Measurements from ENCODE around the gene SLC2A4RG. TPM values are rescaled to one million over a fixed set of nuclear protein-coding genes. Genes with fewer than 3 reads are reported as not detected.

Gene SLC2A4RG
- total RNA-seq, 1 donor from 2014 or later = 80.7 TPM

GRCh38 chr20:63747622-63748069 lies 8.1 kb downstream of the SLC2A4RG start:
- no peaks in the 10 kb centered on the region for H3K4me1 Mint-ChIP-seq (ENCODE audit: unreplicated experiment)
- no peak for TF ChIP-seq CTCF (IDR thresholded peaks at IDR 0.05)
- peaks cover 7% of the 10 kb centered on the region for H3K36me3 Mint-ChIP-seq (ENCODE audit: unreplicated experiment)
- DNase-seq (ENCODE audit: extremely low spot score, unreplicated experiment) = no peak
- H3K4me3 Mint-ChIP-seq (ENCODE audit: unreplicated experiment) = no peak overlapping the region
- H3K27ac Mint-ChIP-seq (ENCODE audit: unreplicated experiment) = no peak overlapping the region
- H3K9me3 Mint-ChIP-seq (ENCODE audit: unreplicated experiment) = no peaks in the 10 kb centered on the region
- H3K27me3 Mint-ChIP-seq (ENCODE audit: unreplicated experiment) = no peaks in the 10 kb centered on the region

- DNase-seq (ENCODE audit: extremely low spot score, unreplicated experiment) = no peak
Measured at GRCh38 chr20:63748070-63748933, 8.7 kb downstream of the SLC2A4RG start.

GRCh38 chr20:63748934-63749270 lies 9.3 kb downstream of the SLC2A4RG start:
- H3K27ac Mint-ChIP-seq (ENCODE audit: unreplicated experiment) = no peak overlapping the region

More at GRCh38 chr20:63748070-63748933, 8.7 kb downstream of the SLC2A4RG start:
- no peaks in the 10 kb centered on the region for H3K4me1 Mint-ChIP-seq (ENCODE audit: unreplicated experiment)
- no peak overlapping the region for H3K27ac Mint-ChIP-seq (ENCODE audit: unreplicated experiment)
- H3K27me3 Mint-ChIP-seq (ENCODE audit: unreplicated experiment) = no peaks in the 10 kb centered on the region
- TF ChIP-seq CTCF (IDR thresholded peaks at IDR 0.05) = no peak
- H3K4me3 Mint-ChIP-seq (ENCODE audit: unreplicated experiment) = no peak overlapping the region
- H3K9me3 Mint-ChIP-seq (ENCODE audit: unreplicated experiment) = no peaks in the 10 kb centered on the region
- peaks cover 7% of the 10 kb centered on the region for H3K36me3 Mint-ChIP-seq (ENCODE audit: unreplicated experiment)

DNA sequence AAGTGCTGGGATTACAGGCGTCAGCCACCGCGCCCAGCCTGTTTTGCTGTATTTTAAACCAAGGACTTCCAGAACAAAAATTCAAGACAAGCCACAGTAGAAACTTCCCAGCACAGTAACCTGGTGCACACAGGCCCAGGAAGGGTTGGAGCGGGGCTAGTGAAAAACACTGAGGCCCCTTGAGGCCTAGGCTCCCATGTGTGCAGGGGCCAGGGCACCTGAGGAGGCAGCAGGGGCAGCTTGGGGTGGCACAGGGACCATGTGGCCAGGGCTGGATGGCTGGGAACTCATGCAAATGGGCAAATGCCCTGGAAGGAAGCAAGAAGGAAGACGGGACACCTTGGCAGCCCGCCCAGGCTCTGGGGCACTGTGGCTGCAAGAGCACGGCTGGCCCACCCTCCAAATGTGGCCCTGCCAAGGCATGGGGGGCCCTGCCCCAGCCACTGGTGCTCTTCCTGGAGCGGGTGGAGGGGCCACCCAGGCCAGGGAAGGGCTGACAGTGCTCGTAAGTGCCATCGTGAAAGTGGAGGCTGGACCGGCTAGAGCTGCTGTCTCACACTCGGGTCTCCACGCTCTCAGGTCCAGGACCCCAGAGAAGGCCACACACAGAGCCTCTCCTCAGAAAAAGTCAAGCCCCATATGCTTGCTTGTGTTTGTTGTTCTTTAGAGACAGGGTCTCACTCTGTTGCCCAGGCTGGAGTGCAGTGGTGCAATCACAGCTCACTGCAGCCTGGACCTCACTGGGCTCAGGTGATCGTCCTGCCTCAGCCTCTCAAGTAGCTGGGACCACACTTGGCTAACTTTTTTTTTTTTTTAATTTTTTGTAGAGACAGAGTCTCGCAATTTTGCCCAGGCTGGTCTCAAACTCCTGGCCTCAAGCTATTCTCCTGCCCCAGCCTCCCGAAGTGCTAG lies 10.3 kb downstream of the SLC2A4RG start:
- TF ChIP-seq CTCF (IDR thresholded peaks at IDR 0.05) = no peak
- no peak for DNase-seq (ENCODE audit: extremely low spot score, unreplicated experiment)
- peaks cover 4% of the 10 kb centered on the region for H3K36me3 Mint-ChIP-seq (ENCODE audit: unreplicated experiment)
- no peak overlapping the region for H3K27ac Mint-ChIP-seq (ENCODE audit: unreplicated experiment)
- no peak overlapping the region for H3K4me3 Mint-ChIP-seq (ENCODE audit: unreplicated experiment)
- H3K9me3 Mint-ChIP-seq (ENCODE audit: unreplicated experiment) = no peaks in the 10 kb centered on the region
- no peaks in the 10 kb centered on the region for H3K27me3 Mint-ChIP-seq (ENCODE audit: unreplicated experiment)
- no peaks in the 10 kb centered on the region for H3K4me1 Mint-ChIP-seq (ENCODE audit: unreplicated experiment)

More at GRCh38 chr20:63748934-63749270, 9.3 kb downstream of the SLC2A4RG start:
- no peak for DNase-seq (ENCODE audit: extremely low spot score, unreplicated experiment)
- H3K4me1 Mint-ChIP-seq (ENCODE audit: unreplicated experiment) = no peaks in the 10 kb centered on the region
- no peak for TF ChIP-seq CTCF (IDR thresholded peaks at IDR 0.05)
- H3K27me3 Mint-ChIP-seq (ENCODE audit: unreplicated experiment) = no peaks in the 10 kb centered on the region
- H3K4me3 Mint-ChIP-seq (ENCODE audit: unreplicated experiment) = no peak overlapping the region
- no peaks in the 10 kb centered on the region for H3K9me3 Mint-ChIP-seq (ENCODE audit: unreplicated experiment)
- H3K36me3 Mint-ChIP-seq (ENCODE audit: unreplicated experiment) = peaks cover 3% of the 10 kb centered on the region
